T-helper 22 cell (primary cell): ENCODE results near the gene HSPB7.
A peak's percentile ranks its signal among the peaks of the same experiment; 100 is the strongest.
"Not testable (repeated sequence)": the region's sequence is repeated elsewhere in the genome, so short reads cannot be mapped to it uniquely, and the experiment has no call there.

Source experiments
- DNase-seq: peaks from one replicate; pipeline ENCODE4 v3.0.0-alpha.2; 2020; ENCODE audit warnings: low read depth

Gene HSPB7

GRCh38 chr1:16050328-16050727 lies 32.5 kb upstream of the HSPB7 start:
- no peak for DNase-seq

DNA sequence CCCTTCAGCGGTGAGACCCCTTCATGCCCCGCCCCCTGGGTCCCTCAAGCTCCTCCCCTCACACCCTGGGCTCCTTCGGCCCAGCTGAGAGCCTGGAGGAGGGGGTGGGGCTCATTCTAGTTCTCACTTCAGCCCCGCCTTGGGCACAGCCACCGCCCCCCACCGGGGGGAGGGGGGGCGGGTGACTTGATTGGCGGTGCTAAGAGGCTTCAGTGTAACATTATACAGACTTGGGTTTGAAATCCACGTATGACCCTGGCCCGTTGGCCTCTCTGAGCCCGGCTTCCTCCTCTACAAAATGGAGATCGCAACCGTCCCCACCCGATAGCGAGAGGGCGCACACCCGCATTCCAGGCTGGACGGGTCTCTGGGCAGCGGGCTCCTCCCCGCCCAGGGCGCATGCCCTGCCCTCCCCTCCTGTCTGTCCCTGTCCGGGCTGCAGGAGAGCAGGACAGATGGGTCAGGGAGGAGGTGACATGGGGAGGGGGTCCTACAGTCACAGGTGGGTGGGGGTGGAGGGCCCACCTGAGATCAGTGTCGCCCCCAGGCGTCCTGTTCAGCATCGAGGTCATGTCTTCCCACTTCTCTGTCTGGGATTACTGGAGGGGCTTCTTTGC lies 30.8 kb upstream of the HSPB7 start:
- DNase-seq: no peak

- no peak for DNase-seq
These were observed 30.1 kb upstream of the HSPB7 start for GRCh38 chr1:16047791-16048475.

DNA sequence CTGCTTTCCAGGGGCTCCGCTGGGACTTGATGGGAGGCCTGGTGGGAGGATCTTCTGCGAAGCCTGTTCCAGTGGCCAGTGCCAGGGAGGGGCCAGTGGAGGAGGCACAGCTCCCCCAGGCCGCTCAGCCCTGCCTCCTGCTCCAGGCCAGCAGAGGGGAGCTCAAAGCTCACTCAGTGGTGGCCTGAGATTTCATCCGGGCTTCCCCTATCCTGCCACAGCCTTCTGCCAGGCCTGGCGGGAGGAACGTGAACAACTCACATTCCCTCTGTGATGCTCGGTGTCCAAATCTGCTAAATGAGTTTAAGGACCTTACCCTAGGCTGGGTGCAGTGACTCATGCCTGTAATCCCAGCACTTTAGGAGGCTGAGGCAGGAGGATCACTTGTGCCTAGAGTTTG lies 29.0 kb upstream of the HSPB7 start:
- no peak for DNase-seq

DNA sequence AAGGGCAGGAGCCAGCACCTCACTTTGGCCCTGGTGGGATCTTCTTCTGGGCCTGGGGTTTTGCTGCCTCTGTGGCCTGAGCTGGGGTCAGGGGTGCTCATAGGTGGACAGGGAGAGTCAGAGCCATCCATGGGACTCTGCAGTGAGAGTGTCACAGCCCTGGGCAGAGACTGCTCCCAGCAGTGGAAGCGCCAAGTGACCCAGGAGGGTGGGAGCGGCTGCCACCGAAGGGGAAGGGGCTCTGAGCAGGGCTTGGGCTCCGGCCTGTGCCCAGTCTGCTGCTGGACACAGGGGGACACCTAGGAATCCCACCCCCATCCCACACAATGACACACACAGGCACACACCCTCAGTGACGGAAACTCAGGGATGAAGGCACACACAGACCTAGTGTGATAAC lies 26.1 kb upstream of the HSPB7 start:
- no peak for DNase-seq

GRCh38 chr1:16043521-16043920 lies 25.7 kb upstream of the HSPB7 start, which contains the start of gene CLCNKB:
Gene CLCNKB (plus strand): TSS chr1:16043782. CDS start chr1:16044493, 711 bp downstream.
- DNase-seq: no peak

DNA sequence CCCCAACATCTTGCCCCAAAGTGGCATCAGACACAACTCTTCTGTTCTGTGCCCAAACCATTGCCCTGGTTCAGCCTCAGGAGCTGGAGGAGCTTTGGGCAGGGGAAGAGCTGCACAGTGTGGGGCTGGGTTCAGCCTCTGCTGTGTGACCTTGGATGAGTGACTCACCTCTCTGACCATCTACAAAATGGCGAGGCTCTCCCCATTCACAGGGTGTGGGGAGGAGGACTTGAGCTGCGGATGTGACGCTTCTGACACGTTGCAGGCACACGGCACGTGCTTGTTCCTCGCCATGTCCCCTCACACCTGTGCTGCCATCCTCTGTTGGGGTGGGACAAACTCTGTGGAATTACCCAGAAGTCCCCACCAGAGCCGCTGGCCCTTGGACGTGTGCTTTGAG lies 24.8 kb upstream of the HSPB7 start:
- DNase-seq: not testable (repeated sequence)

- DNase-seq: no peak
These were observed 24.3 kb upstream of the HSPB7 start for GRCh38 chr1:16042096-16042495.

GRCh38 chr1:16041200-16041599 lies 23.4 kb upstream of the HSPB7 start:
- DNase-seq: no peak

DNA sequence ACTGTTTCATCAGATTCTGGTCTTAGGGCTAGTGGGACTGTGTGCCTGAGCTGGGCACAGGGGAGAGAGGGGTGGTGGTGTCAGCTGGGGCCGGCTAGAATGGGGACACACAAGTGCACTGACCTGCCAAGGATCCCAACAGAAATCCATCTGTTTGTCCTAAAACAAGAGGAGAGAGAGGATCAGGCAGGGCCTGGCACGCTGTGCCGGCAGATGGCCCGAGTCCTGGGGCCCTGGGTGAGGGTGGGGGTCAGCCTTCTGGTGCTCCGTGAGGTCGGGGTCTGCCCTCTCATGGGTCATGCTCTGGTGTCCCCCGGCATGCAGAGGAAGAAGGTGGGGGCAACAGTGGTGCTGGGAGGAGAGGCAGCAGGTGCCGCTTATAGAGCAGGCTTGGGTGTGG lies 22.0 kb upstream of the HSPB7 start:
- not testable (repeated sequence) for DNase-seq

GRCh38 chr1:16038620-16038912 lies 20.7 kb upstream of the HSPB7 start:
- DNase-seq: no peak

GRCh38 chr1:16036461-16036860 lies 18.6 kb upstream of the HSPB7 start:
- DNase-seq: not testable (repeated sequence)

- not testable (repeated sequence) for DNase-seq
These were observed 15.3 kb upstream of the HSPB7 start for GRCh38 chr1:16033103-16033632.

GRCh38 chr1:16032388-16033102 lies 14.7 kb upstream of the HSPB7 start:
- DNase-seq: no peak

DNA sequence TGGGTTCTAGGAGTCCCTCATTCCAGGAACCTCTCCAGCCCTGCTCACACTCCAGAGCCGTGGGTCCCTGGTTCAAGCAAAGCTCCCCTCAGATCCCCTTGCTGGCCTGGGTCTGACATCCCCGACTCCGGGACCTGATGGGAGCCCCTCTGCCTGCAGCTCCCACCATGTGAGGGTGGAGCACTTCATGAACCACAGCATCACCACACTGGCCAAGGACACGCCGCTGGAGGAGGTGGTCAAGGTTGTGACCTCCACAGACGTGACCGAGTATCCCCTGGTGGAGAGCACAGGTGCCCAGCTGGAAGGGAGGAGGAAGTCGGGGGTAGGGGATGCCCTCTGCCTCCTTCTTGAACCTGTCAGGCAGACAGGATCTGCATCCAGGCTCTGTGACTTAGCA lies 13.7 kb upstream of the HSPB7 start:
- no peak for DNase-seq

- DNase-seq: no peak
These were observed 11.4 kb upstream of the HSPB7 start for GRCh38 chr1:16029288-16029687.

DNA sequence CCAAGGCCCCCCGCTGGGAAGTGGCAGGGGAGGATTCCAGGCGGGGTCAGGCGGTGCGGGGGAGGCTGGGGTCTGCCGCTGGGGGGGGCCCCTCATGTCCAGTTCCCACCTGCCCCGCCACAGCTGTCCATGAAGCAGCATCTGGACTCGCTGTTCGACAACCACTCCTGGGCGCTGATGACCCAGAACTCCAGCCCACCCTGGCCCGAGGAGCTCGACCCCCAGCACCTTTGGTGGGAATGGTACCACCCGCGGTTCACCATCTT lies 11.1 kb upstream of the HSPB7 start:
- DNase-seq: not testable (repeated sequence)

DNA sequence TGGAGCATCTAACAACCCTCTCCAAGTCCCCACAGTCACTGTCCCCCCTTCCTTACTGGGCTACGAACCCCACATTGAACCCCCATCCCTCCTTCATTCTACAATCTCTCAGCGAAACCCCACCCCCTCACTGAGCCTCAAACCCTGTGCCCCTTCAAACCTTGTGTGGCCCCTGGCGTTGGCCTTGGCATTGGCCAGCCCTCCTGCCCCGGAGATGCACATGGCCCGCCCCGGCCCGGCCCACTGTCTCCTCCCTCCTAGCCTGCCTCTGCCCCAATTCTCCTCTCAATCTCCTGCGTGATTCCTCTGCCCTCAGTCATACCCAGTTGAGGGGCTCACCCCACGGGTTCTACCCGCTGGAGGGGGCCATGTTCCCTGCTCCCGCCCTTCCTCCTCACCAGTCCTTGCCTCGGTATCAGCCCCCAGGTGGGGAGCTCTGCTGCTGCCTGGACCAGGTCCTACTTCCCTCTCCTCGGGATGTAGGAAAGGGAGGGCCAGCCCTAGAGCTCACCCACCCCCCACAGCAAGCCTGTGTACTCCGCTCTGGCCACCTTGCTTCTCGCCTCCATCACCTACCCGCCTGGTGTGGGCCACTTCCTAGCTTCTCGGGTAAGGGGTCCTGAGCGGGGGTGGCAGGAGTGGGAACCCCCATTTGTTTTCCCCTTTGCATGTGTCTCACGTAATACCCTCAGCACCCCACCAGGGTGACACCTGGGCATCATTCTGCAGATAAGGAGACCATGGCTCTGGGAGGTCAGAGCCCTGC lies 10.6 kb upstream of the HSPB7 start:
- DNase-seq: no peak

GRCh38 chr1:16026723-16027484 lies 9.1 kb upstream of the HSPB7 start:
- peak; percentile 8 for DNase-seq

DNA sequence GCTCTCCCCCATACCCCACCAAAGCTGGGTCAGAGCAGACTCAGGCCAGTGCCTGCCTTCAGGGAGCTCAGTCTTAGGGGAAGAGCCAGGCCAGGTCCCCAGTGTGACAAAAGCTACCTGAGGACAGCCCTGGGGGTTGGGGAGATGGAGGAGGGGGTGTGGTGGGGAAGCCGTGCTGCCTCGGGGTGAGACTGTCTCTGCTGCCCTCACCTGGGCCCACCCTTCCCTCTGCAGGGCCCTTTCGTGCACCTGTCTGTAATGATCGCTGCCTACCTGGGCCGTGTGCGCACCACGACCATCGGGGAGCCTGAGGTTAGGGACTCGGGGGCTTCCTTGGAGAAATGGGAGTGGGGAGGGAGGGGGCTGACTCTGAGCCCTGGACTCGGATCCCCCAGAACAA lies 8.5 kb upstream of the HSPB7 start:
- DNase-seq: not testable (repeated sequence)

DNA sequence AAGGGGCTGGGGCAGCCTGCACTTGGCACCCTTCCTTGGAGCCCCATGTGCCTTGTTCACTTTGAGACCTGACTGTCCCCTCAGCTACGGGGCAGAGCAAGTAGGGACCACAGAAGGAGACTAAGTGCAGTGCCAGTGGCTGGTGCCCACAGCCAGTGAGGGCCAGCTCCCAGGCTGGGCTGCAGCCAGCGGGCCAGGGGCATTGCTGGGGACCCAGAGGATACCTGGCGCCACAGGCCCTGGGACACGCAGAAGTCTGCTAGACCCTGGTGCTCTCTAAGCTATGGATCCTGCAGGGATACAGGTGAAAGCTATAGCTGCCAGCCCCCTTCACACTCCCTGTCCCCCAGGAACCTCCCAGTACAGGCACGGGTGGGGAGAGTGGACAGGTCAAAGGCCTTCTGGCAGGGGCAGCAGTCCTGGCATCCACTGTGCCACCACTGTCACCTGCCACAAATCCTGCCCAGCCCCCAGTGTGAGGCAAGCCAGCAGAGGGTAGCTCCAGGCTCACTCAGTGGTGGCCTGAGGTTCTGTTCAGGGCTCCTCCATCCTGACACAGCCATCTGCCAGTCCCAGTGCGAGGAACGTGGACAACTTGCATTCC lies 5.3 kb upstream of the HSPB7 start:
- no peak for DNase-seq

GRCh38 chr1:16022393-16022792 lies 4.5 kb upstream of the HSPB7 start:
- no peak for DNase-seq
